Thoracic aorta (tissue), 2 donors: Measurements from ENCODE around the gene RIOX2. TPM values are rescaled to one million over a fixed set of nuclear protein-coding genes. Genes with fewer than 3 reads are reported as not detected.

Source experiments
- ATAC-seq: fragments of 150-250 bp; one replicate; pipeline ENCODE4 v1.8.0; 2017; ENCODE audit warnings: low read depth; ENCODE audit not compliant: insufficient number of reproducible peaks, low FRiP score
- DNase-seq: peaks from one replicate; pipeline ENCODE4 v3.0.0-alpha.2; 2020; ENCODE audit warnings: low spot score
- H3K27ac ChIP-seq, 2 donors: fragments of 200-600 bp; sonication (generic); 1 replicate in 1 of 2; 2 replicates in 1 of 2; pipeline ENCODE4 v1.5.1; 2016; ENCODE audit warnings: mild to moderate bottlenecking in 2 of 2, moderate library complexity in 2 of 2
- H3K27me3 ChIP-seq: fragments of 200-600 bp; sonication (generic); replicated peaks from 2 replicates; pipeline ENCODE4 v1.6.0; 2016; ENCODE audit warnings: mild to moderate bottlenecking; ENCODE audit not compliant: insufficient read depth
- H3K36me3 ChIP-seq: fragments of 200-600 bp; sonication (generic); one replicate; pipeline ENCODE4 v1.5.1; 2016
- H3K4me1 ChIP-seq, 2 donors: fragments of 200-600 bp; sonication (generic); 1 replicate in 1 of 2; 2 replicates in 1 of 2; pipeline versions ENCODE4 v1.5.1 to v1.6.0; 2016; ENCODE audit warnings: low read depth in 2 of 2, mild to moderate bottlenecking in 1 of 2; ENCODE audit not compliant: control insufficient read depth in 1 of 2
- H3K4me3 ChIP-seq: fragments of 200-600 bp; sonication (generic); 2 replicates; pipeline ENCODE4 v1.5.1; 2016; ENCODE audit warnings: mild to moderate bottlenecking
- H3K9me3 ChIP-seq: fragments of 200-600 bp; sonication (generic); 2 replicates; pipeline ENCODE4 v1.5.1; 2016
- total RNA-seq, 2 donors: library from RNA; depleted of rRNA; stranded (reverse); fragments of >200 nt; gene quantifications; one replicate each; pipeline versions ENCODE4 v1.1.0 to v1.2.3, GENCODE V29; 2016
- TF ChIP-seq, protein P1 (sequence below): fragments of 200-600 bp; sonication (generic); IDR thresholded peaks from one replicate; pipeline ENCODE4 v1.5.1; 2019; ENCODE audit warnings: antibody characterized with exemption

The RIOX2 gene
- total RNA-seq, 2 donors from 2014 or later = 14.2 to 24.8 TPM

DNA sequence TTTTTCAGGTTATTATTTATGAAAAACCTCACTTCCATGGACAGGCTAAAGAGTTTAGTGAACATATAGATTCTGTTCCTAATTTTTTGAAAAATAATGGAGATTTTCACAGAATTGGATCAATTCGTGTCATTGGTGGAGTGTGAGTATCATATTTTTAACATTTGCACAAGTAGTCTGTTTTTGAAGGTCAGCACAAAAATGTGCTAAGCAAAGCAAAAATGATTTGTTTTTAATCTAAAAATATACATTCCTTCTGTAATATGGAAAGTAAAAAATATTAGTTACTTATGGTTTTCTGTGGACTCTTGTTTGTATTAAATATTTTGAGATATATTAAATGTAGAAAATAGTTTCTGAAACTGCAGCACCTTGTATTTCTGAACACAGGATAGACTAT, 79.4 kb downstream of the RIOX2 start:
- H3K9me3 ChIP-seq = no peaks in the 10 kb centered on the region
- H3K27me3 ChIP-seq = no peaks in the 10 kb centered on the region
- H3K4me1 ChIP-seq = no peaks in the 10 kb centered on the region
- no peak overlapping the region for H3K4me3 ChIP-seq
- peaks cover 6% of the 10 kb centered on the region for H3K36me3 ChIP-seq
- DNase-seq = no peak
- TF ChIP-seq, protein P1, sequence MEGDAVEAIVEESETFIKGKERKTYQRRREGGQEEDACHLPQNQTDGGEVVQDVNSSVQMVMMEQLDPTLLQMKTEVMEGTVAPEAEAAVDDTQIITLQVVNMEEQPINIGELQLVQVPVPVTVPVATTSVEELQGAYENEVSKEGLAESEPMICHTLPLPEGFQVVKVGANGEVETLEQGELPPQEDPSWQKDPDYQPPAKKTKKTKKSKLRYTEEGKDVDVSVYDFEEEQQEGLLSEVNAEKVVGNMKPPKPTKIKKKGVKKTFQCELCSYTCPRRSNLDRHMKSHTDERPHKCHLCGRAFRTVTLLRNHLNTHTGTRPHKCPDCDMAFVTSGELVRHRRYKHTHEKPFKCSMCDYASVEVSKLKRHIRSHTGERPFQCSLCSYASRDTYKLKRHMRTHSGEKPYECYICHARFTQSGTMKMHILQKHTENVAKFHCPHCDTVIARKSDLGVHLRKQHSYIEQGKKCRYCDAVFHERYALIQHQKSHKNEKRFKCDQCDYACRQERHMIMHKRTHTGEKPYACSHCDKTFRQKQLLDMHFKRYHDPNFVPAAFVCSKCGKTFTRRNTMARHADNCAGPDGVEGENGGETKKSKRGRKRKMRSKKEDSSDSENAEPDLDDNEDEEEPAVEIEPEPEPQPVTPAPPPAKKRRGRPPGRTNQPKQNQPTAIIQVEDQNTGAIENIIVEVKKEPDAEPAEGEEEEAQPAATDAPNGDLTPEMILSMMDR = no peak
- no peak for ATAC-seq
- no peak overlapping the region for H3K27ac ChIP-seq

Other genes with a start within 250 kb of the RIOX2 start
- gene ARL6, start 207.7 kb downstream of the RIOX2 start, total RNA-seq = 10 to 100 TPM in 1 of 2 donors, 1 to 10 TPM in 1; 7.7 to 11.9 TPM
- gene CRYBG3, start 150.4 kb downstream of the RIOX2 start, total RNA-seq = 10 to 100 TPM; 13.4 to 29.2 TPM
- not detected for gene GABRR3, start 62.9 kb upstream of the RIOX2 start, total RNA-seq
- gene OR5AC2, start 114.7 kb upstream of the RIOX2 start, total RNA-seq = not detected
- not detected for gene OR5H1, start 158.3 kb upstream of the RIOX2 start, total RNA-seq
- not detected for gene OR5H14, start 175.0 kb upstream of the RIOX2 start, total RNA-seq
- not detected for gene OR5H15, start 194.3 kb upstream of the RIOX2 start, total RNA-seq